ENCODE measurements around the gene CHRM1.

DNA sequence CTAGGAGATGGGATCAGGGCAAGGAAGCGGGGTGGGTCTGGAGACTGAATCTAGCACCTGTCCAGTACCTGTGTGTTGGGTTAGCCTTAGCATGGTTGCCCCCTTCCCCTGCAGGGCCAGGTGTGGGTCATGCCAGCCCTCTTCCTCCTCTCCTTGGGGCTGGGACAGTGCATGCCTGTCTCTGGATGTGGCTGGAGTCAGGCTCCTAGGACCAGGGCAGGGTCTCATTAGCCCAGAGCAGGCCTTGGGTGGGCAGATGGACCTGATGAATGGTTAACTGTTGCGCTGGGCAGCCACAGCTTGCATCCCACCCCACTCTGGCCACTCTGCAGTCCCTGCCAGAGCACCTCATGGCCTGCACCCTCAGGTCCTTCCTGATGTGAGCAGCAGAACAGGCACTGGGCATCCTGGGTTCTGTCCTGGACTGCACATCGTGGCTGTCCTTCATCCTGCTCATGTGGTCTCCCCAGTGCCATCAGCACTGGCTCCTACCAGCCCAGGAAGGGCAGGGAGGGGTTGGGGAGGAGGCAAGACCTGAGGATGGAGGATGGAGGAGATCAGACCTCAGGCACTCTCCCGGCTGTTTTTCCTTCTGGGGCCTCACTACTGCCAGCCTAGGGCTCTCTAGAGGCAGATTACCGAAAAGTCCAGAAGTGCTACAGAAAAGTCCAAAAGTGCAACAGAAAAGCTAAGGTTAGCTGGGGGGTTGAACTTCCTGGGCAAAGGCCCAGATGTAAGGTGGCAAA is 12.8 kb upstream of the CHRM1 start:
- TF ChIP-seq, protein P1, sequence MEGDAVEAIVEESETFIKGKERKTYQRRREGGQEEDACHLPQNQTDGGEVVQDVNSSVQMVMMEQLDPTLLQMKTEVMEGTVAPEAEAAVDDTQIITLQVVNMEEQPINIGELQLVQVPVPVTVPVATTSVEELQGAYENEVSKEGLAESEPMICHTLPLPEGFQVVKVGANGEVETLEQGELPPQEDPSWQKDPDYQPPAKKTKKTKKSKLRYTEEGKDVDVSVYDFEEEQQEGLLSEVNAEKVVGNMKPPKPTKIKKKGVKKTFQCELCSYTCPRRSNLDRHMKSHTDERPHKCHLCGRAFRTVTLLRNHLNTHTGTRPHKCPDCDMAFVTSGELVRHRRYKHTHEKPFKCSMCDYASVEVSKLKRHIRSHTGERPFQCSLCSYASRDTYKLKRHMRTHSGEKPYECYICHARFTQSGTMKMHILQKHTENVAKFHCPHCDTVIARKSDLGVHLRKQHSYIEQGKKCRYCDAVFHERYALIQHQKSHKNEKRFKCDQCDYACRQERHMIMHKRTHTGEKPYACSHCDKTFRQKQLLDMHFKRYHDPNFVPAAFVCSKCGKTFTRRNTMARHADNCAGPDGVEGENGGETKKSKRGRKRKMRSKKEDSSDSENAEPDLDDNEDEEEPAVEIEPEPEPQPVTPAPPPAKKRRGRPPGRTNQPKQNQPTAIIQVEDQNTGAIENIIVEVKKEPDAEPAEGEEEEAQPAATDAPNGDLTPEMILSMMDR (conservative IDR thresholded peaks at IDR 0.05 in 1 of 2, IDR thresholded peaks at IDR 0.05 in 1 of 2; ENCODE audit: extremely low read depth in 1 of 2, insufficient read depth in 1 of 2, low read depth in 1 of 2, low read length in 2 of 2) = no peak
- TF ChIP-seq EZH2 (IDR thresholded peaks at IDR 0.05; ENCODE audit: borderline replicate concordance, low read length) = no peak
